Erythroblast (primary cell): ENCODE results near the gene SH3YL1.

ENCODE experiments used
- GATA1 ChIP-seq: IDR thresholded peaks from 2 replicates; pipeline ENCODE4 v1.6.1; 2011; ENCODE audit warnings: low read depth, mild to moderate bottlenecking, control low read depth, low read length, moderate library complexity
- POLR2A ChIP-seq: IDR thresholded peaks from 2 replicates; pipeline ENCODE4 v1.6.1; 2011; ENCODE audit warnings: mild to moderate bottlenecking, low read length

DNA sequence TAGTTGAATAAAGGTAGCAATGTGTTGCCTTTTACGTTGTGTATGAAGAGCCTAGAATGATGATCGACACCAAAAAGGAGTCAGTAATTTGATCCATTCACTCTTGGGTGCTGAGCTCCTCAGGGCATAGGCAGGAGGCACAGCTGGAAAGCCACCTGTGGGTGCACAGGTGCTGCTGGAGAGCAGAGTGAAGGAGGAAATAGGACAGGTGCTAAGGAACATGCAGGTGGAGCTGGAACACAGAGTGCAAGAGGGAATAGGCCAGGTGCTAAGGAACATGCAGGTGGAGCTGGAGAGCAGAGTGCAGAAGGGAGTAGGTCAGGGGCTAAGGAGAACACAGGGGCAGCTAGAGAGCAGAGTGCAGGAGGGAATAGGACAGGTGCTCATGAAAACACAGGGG lies 86.1 kb downstream of the SH3YL1 start:
- TF ChIP-seq POLR2A (no peak), GATA1 (no peak)
